ENCODE results near the gene DNHD1. TPM values are rescaled to one million over a fixed set of nuclear protein-coding genes. Genes with fewer than 3 reads are reported as not detected.
A peak's percentile ranks its signal among the peaks of the same experiment; 100 is the strongest.

The DNHD1 gene
- total and polyA plus RNA-seq, 9 of the 15 experiments (the other 6 are each of a cell fraction or from before 2014, with no cell fraction given): 0.82 to 9.7 (median 3.8) TPM

DNA sequence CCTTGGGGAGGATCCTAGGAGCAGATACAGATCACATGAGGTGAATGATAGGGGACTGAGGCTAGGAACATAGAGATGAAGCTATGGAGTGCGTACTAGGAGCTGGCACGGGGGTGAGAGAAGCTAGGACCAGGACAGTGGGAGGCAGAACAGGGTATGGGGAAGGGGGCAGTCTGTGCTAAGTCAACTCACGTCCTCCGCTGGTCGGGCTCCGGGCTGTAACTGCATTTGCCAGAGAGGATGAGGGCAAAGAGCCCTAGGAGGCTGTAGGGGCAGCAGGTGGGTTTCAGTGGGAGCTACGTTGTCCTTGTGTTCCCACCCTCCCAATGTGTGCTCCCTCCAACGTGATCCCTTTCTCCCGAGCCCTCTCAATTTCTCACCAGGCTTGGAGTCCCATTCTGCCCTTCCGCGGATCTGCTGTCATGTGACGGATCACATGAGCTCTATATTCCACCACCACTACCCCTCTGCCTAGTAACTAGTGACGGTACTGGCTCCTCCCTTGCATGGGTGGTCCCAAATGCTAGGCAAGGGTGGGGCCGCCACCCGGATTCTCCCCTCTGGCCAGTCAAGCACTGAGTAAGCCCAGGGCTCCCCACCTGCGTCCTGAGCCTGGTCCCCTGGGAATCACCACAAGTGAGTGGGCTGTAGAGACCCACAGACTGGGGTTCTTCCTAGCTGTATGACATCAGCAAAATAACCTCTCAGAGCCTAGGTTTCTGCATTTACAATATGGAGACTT is 122.1 kb downstream of the DNHD1 start, which contains the start of gene TPP1 (continued):
- TF ChIP-seq, protein P1, sequence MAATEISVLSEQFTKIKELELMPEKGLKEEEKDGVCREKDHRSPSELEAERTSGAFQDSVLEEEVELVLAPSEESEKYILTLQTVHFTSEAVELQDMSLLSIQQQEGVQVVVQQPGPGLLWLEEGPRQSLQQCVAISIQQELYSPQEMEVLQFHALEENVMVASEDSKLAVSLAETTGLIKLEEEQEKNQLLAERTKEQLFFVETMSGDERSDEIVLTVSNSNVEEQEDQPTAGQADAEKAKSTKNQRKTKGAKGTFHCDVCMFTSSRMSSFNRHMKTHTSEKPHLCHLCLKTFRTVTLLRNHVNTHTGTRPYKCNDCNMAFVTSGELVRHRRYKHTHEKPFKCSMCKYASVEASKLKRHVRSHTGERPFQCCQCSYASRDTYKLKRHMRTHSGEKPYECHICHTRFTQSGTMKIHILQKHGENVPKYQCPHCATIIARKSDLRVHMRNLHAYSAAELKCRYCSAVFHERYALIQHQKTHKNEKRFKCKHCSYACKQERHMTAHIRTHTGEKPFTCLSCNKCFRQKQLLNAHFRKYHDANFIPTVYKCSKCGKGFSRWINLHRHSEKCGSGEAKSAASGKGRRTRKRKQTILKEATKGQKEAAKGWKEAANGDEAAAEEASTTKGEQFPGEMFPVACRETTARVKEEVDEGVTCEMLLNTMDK (IDR thresholded peaks at IDR 0.05; ENCODE audit: borderline replicate concordance, insufficient read depth, low read depth, low read length, poor library complexity, severe bottlenecking): no peak
- TF ChIP-seq TEAD2 (tag; IDR thresholded peaks at IDR 0.05) (no peak), ZNF121 (CRISPR knock-in tag; conservative IDR thresholded peaks at IDR 0.05) (no peak), YY1 (IDR thresholded peaks at IDR 0.05; ENCODE audit: borderline replicate concordance in 1 of 3, control insufficient read depth in 1 of 3, extremely low read depth in 1 of 3, insufficient read depth in 3 of 3, insufficient read length in 1 of 3, insufficient replicate concordance in 2 of 3, low read depth in 1 of 3, low read length in 2 of 3) (peak in 1 of 3 experiments; percentile 47), PCBP2 (IDR thresholded peaks at IDR 0.05; ENCODE audit: low read depth, low read length, poor library complexity, severe bottlenecking) (no peak), HNRNPH1 (optimal IDR thresholded peaks at IDR 0.05; ENCODE audit: low read depth, low read length) (no peak), ZNF583 (CRISPR knock-in tag; IDR thresholded peaks at IDR 0.05) (no peak), RBFOX2 (IDR thresholded peaks at IDR 0.05; ENCODE audit: low read depth, low read length) (peak; percentile 54), HDGF (IDR thresholded peaks at IDR 0.05) (no peak), PHB (CRISPR knock-in tag; IDR thresholded peaks at IDR 0.05) (no peak), HLTF (IDR thresholded peaks at IDR 0.05) (no peak), PTBP1 (IDR thresholded peaks at IDR 0.05; ENCODE audit: low read depth, low read length) (no peak)
- TF ChIP-seq, protein P2, sequence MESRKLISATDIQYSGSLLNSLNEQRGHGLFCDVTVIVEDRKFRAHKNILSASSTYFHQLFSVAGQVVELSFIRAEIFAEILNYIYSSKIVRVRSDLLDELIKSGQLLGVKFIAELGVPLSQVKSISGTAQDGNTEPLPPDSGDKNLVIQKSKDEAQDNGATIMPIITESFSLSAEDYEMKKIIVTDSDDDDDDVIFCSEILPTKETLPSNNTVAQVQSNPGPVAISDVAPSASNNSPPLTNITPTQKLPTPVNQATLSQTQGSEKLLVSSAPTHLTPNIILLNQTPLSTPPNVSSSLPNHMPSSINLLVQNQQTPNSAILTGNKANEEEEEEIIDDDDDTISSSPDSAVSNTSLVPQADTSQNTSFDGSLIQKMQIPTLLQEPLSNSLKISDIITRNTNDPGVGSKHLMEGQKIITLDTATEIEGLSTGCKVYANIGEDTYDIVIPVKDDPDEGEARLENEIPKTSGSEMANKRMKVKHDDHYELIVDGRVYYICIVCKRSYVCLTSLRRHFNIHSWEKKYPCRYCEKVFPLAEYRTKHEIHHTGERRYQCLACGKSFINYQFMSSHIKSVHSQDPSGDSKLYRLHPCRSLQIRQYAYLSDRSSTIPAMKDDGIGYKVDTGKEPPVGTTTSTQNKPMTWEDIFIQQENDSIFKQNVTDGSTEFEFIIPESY (CRISPR knock-in tag; IDR thresholded peaks at IDR 0.05): no peak
- TF ChIP-seq, protein P3, sequence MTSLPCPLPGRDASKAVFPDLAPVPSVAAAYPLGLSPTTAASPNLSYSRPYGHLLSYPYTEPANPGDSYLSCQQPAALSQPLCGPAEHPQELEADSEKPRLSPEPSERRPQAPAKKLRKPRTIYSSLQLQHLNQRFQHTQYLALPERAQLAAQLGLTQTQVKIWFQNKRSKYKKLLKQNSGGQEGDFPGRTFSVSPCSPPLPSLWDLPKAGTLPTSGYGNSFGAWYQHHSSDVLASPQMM (CRISPR knock-in tag; IDR thresholded peaks at IDR 0.05): no peak
- TF ChIP-seq, protein P4, sequence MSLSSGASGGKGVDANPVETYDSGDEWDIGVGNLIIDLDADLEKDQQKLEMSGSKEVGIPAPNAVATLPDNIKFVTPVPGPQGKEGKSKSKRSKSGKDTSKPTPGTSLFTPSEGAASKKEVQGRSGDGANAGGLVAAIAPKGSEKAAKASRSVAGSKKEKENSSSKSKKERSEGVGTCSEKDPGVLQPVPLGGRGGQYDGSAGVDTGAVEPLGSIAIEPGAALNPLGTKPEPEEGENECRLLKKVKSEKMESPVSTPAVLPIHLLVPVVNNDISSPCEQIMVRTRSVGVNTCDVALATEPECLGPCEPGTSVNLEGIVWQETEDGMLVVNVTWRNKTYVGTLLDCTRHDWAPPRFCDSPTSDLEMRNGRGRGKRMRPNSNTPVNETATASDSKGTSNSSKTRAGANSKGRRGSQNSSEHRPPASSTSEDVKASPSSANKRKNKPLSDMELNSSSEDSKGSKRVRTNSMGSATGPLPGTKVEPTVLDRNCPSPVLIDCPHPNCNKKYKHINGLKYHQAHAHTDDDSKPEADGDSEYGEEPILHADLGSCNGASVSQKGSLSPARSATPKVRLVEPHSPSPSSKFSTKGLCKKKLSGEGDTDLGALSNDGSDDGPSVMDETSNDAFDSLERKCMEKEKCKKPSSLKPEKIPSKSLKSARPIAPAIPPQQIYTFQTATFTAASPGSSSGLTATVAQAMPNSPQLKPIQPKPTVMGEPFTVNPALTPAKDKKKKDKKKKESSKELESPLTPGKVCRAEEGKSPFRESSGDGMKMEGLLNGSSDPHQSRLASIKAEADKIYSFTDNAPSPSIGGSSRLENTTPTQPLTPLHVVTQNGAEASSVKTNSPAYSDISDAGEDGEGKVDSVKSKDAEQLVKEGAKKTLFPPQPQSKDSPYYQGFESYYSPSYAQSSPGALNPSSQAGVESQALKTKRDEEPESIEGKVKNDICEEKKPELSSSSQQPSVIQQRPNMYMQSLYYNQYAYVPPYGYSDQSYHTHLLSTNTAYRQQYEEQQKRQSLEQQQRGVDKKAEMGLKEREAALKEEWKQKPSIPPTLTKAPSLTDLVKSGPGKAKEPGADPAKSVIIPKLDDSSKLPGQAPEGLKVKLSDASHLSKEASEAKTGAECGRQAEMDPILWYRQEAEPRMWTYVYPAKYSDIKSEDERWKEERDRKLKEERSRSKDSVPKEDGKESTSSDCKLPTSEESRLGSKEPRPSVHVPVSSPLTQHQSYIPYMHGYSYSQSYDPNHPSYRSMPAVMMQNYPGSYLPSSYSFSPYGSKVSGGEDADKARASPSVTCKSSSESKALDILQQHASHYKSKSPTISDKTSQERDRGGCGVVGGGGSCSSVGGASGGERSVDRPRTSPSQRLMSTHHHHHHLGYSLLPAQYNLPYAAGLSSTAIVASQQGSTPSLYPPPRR (CRISPR knock-in tag; IDR thresholded peaks at IDR 0.05; ENCODE audit: borderline replicate concordance): no peak
- TF ChIP-seq, protein P5, sequence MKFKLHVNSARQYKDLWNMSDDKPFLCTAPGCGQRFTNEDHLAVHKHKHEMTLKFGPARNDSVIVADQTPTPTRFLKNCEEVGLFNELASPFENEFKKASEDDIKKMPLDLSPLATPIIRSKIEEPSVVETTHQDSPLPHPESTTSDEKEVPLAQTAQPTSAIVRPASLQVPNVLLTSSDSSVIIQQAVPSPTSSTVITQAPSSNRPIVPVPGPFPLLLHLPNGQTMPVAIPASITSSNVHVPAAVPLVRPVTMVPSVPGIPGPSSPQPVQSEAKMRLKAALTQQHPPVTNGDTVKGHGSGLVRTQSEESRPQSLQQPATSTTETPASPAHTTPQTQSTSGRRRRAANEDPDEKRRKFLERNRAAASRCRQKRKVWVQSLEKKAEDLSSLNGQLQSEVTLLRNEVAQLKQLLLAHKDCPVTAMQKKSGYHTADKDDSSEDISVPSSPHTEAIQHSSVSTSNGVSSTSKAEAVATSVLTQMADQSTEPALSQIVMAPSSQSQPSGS (CRISPR knock-in tag; IDR thresholded peaks at IDR 0.05): no peak
